Suppressor macrophage treated with lipopolysaccharide for 1 hour (primary cell): ENCODE results near the gene APBB2.
A peak's percentile ranks its signal among the peaks of the same experiment; 100 is the strongest.
"Not testable (repeated sequence)": the region's sequence is repeated elsewhere in the genome, so short reads cannot be mapped to it uniquely, and the experiment has no call there.

Source experiments
- DNase-seq, 3 donors: peaks; one replicate each; pipeline ENCODE4 v3.0.0-alpha.2; 2020 to 2022

The APBB2 gene

GRCh38 chr4:41095973-41096372, 118.4 kb downstream of the APBB2 start:
- DNase-seq, result no peak

GRCh38 chr4:41095192-41095872, 119.0 kb downstream of the APBB2 start:
- DNase-seq, result no peak

GRCh38 chr4:41092128-41092527, 122.2 kb downstream of the APBB2 start:
- no peak for DNase-seq

- DNase-seq, result no peak
Observed at GRCh38 chr4:41081847-41082246, 132.5 kb downstream of the APBB2 start.

- DNase-seq, result no peak
Observed at GRCh38 chr4:41080976-41081375, 133.4 kb downstream of the APBB2 start.

GRCh38 chr4:41079881-41080560, 134.3 kb downstream of the APBB2 start:
- DNase-seq, result no peak

GRCh38 chr4:41077628-41078027, 136.7 kb downstream of the APBB2 start:
- no peak for DNase-seq

- no peak for DNase-seq
Observed at GRCh38 chr4:41076481-41076880, 137.9 kb downstream of the APBB2 start.

- no peak for DNase-seq
Observed at GRCh38 chr4:41074215-41074614, 140.1 kb downstream of the APBB2 start.

GRCh38 chr4:41072021-41072777, 142.1 kb downstream of the APBB2 start:
- peak in 1 of 3 donors; percentile 1 for DNase-seq

GRCh38 chr4:41070516-41071281, 143.6 kb downstream of the APBB2 start:
- DNase-seq, result no peak

GRCh38 chr4:41069838-41070237, 144.5 kb downstream of the APBB2 start:
- DNase-seq, result no peak

- DNase-seq, result no peak
Observed at GRCh38 chr4:41069257-41069656, 145.1 kb downstream of the APBB2 start.

- DNase-seq, result peak in 1 of 3 donors; percentile 1
Observed at GRCh38 chr4:41067369-41067768, 147.0 kb downstream of the APBB2 start.

GRCh38 chr4:41066049-41066448, 148.3 kb downstream of the APBB2 start:
- DNase-seq, result no peak

GRCh38 chr4:41065434-41066006, 148.8 kb downstream of the APBB2 start:
- DNase-seq, result no peak

- no peak for DNase-seq
Observed at GRCh38 chr4:41064953-41065352, 149.4 kb downstream of the APBB2 start.

GRCh38 chr4:41061482-41062185, 152.7 kb downstream of the APBB2 start:
- no peak for DNase-seq

GRCh38 chr4:41060352-41061334, 153.7 kb downstream of the APBB2 start:
- no peak for DNase-seq

- DNase-seq, result not testable (repeated sequence)
Observed at GRCh38 chr4:41059411-41059810, 154.9 kb downstream of the APBB2 start.

GRCh38 chr4:41058426-41058825, 155.9 kb downstream of the APBB2 start:
- no peak for DNase-seq
